WI38 (cell line): Measurements from ENCODE around the gene PIK3R6.

Source experiments
- H3K4me3 ChIP-seq: 2 replicates; pipeline ENCODE4 v1.5.1; 2011; ENCODE audit warnings: low read depth, mild to moderate bottlenecking, control low read depth, low read length
- CTCF ChIP-seq: IDR thresholded peaks from 2 replicates; pipeline ENCODE4 v1.5.1; 2012; ENCODE audit warnings: low read depth, mild to moderate bottlenecking, control low read depth, low read length

The PIK3R6 gene, protein sequence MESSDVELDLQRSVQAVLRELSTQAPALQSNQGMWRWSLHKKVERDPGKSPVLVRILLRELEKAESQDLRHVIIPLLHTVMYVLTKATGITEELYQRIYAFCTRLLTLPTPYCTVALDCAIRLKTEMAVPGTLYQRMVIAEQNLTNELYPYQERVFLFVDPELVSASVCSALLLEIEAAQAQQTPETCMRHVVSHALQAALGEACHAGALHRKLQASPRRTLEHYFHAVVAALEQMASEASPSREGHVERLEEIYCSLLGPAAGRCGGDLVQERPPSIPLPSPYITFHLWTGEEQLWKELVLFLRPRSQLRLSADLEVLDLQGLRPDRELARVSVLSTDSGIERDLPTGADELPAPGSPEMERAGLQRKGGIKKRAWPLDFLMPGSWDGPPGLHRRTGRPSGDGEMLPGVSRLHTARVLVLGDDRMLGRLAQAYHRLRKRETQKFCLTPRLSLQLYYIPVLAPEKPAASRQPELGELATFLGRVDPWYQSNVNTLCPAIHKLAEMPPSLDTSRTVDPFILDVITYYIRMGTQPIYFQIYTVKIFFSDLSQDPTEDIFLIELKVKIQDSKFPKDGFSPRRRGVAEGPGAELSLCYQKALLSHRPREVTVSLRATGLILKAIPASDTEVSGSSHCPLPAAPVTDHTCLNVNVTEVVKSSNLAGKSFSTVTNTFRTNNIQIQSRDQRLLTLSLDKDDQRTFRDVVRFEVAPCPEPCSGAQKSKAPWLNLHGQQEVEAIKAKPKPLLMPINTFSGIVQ

GRCh38 chr17:8867361-8867981, at the start of gene PIK3R6:
TSS of gene PIK3R6 (minus strand) at chr17:8867674. CDS start at chr17:8849794, 17,880 bp downstream.
- H3K4me3 ChIP-seq, result no peak within 1 kb of the TSS

GRCh38 chr17:8916466-8916865, 49.0 kb upstream of the PIK3R6 start:
- no peak for TF ChIP-seq CTCF
- H3K4me3 ChIP-seq, result no peak overlapping the region

More at GRCh38 chr17:8867361-8867981, at the start of gene PIK3R6:
- TF ChIP-seq CTCF, result no peak

- H3K4me3 ChIP-seq, result no peak overlapping the region
- TF ChIP-seq CTCF, result no peak
These were observed 47.1 kb upstream of the PIK3R6 start for GRCh38 chr17:8914554-8914953.

GRCh38 chr17:8913879-8914278, 46.4 kb upstream of the PIK3R6 start:
- no peak for TF ChIP-seq CTCF
- H3K4me3 ChIP-seq, result no peak overlapping the region

DNA sequence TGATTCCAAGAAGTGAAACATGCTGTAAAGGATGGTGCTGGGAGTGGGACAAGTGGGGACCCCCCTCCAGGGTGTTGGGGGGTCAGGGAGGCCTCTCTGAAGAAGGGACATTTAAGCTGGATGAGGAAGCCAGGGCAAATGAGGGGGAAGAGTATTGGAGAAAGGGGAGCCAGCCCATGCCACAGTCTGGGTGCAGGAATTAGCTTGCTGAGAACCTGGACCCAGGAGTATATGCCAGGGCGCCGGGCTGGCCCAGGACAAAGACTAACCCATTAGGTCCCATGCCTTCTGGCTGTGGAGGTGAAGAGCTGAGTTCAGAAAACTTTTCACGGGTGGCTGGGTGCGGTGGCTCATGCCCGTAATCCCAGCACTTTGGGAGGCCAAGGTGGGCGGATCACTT, 45.6 kb upstream of the PIK3R6 start:
- H3K4me3 ChIP-seq, result no peak overlapping the region
- no peak for TF ChIP-seq CTCF

- no peak overlapping the region for H3K4me3 ChIP-seq
- no peak for TF ChIP-seq CTCF
These were observed 44.9 kb upstream of the PIK3R6 start for GRCh38 chr17:8912084-8912981.
